OCI-LY3 (cell line): ENCODE measurements around the gene CYP4A22.

Experiments
- CTCF ChIP-seq: fragments of 200-600, 300-600 bp; sonication (generic); IDR thresholded peaks from 2 replicates; pipeline ENCODE4 v1.5.1; 2014; ENCODE audit warnings: antibody characterized with exemption, low read length, low read depth
- EZH2phosphoT487 ChIP-seq: fragments of 200-600 bp; shearing (Covaris generic); IDR thresholded peaks from 2 replicates; pipeline ENCODE4 v1.6.1; 2018; ENCODE audit warnings: antibody characterized with exemption, mixed run types, low read depth

- TF ChIP-seq CTCF (no peak), EZH2phosphoT487 (no peak)
These were observed 61.0 kb downstream of the CYP4A22 start for GRCh38 chr1:47198214-47198613.
